Parathyroid adenoma (tissue), 2 donors: ENCODE data around the gene CCDC13.
A peak's percentile ranks its signal among the peaks of the same experiment; 100 is the strongest.

ENCODE experiments used
- H2AFZ ChIP-seq: fragments of 300-600 bp; sonication (generic); one replicate; pipeline ENCODE4 v1.7.0; 2017; ENCODE audit warnings: antibody characterized with exemption, mild to moderate bottlenecking
- H3K27ac ChIP-seq: fragments of 300-600 bp; sonication (generic); one replicate; pipeline ENCODE4 v1.7.0; 2017
- H3K27me3 ChIP-seq: fragments of 300-600 bp; sonication (generic); one replicate; pipeline ENCODE4 v1.7.0; 2017; ENCODE audit warnings: low read length; ENCODE audit not compliant: control insufficient read depth, insufficient read depth
- H3K36me3 ChIP-seq: fragments of 300-600 bp; sonication (generic); one replicate; pipeline ENCODE4 v1.7.0; 2017; ENCODE audit warnings: low read length; ENCODE audit not compliant: control insufficient read depth, insufficient read depth
- H3K4me1 ChIP-seq: fragments of 300-600 bp; sonication (generic); one replicate; pipeline ENCODE4 v1.7.0; 2017; ENCODE audit warnings: control low read depth
- H3K4me2 ChIP-seq: fragments of 300-600 bp; sonication (generic); one replicate; pipeline ENCODE4 v1.7.0; 2017; ENCODE audit warnings: low read length
- H3K4me3 ChIP-seq: fragments of 300-600 bp; sonication (generic); one replicate; pipeline ENCODE4 v1.7.0; 2017; ENCODE audit warnings: low read depth, low read length
- H3K79me2 ChIP-seq: fragments of 300-600 bp; sonication (generic); one replicate; pipeline ENCODE4 v1.7.0; 2017; ENCODE audit warnings: control low read depth
- H3K9ac ChIP-seq: fragments of 300-600 bp; sonication (generic); one replicate; pipeline ENCODE4 v1.7.0; 2017; ENCODE audit warnings: mild to moderate bottlenecking
- H3K9me3 ChIP-seq: fragments of 300-600 bp; sonication (generic); one replicate; pipeline ENCODE4 v1.7.0; 2017; ENCODE audit warnings: low read length; ENCODE audit not compliant: control insufficient read depth
- CTCF ChIP-seq: fragments of 300-600 bp; sonication (generic); IDR thresholded peaks from one replicate; pipeline ENCODE4 v1.7.0; 2017; ENCODE audit warnings: antibody characterized with exemption, mild to moderate bottlenecking
- donor health status: primary hyperparathyroidism.

The CCDC13 gene

DNA sequence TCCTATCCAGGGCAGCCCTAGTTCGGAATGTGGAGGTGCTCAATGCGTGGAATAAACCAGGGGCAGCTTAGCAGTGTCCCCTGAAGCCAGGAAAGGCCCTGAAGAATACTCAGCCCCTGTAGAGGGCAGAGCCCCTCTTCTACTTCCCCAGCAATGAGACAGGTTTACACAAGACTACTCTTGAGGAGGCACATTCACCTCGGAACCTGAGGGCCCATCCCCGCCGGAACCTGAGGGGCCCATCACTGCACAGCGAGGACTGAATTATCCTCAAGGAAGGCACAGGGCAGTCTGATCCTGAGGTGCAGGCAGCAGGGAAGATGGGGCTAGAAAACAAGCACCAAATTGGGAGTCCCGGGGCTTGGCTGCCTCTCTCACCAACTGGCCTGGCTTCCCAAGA lies 22.2 kb downstream of the CCDC13 start:
- Histone ChIP-seq H3K9me3 (no peaks in the 10 kb centered on the region), H3K27me3 (no peaks in the 10 kb centered on the region), H3K79me2 (no peaks in the 10 kb centered on the region), H3K4me2 (no peak overlapping the region), H3K27ac (no peak overlapping the region), H3K9ac (no peak overlapping the region), H3K4me3 (no peak overlapping the region), H3K4me1 (peaks cover 14% of the 10 kb centered on the region), H2AFZ (no peak overlapping the region), H3K36me3 (no peaks in the 10 kb centered on the region)
- TF ChIP-seq CTCF: no peak

GRCh38 chr3:42749753-42750231 lies 23.3 kb downstream of the CCDC13 start:
- TF ChIP-seq CTCF: peak; percentile 44
- Histone ChIP-seq H3K9ac (no peak overlapping the region), H3K4me2 (no peak overlapping the region), H3K27me3 (no peaks in the 10 kb centered on the region), H3K4me1 (peaks cover 18% of the 10 kb centered on the region), H3K4me3 (no peak overlapping the region), H2AFZ (no peak overlapping the region), H3K36me3 (no peaks in the 10 kb centered on the region), H3K9me3 (no peaks in the 10 kb centered on the region), H3K27ac (no peak overlapping the region), H3K79me2 (no peaks in the 10 kb centered on the region)

DNA sequence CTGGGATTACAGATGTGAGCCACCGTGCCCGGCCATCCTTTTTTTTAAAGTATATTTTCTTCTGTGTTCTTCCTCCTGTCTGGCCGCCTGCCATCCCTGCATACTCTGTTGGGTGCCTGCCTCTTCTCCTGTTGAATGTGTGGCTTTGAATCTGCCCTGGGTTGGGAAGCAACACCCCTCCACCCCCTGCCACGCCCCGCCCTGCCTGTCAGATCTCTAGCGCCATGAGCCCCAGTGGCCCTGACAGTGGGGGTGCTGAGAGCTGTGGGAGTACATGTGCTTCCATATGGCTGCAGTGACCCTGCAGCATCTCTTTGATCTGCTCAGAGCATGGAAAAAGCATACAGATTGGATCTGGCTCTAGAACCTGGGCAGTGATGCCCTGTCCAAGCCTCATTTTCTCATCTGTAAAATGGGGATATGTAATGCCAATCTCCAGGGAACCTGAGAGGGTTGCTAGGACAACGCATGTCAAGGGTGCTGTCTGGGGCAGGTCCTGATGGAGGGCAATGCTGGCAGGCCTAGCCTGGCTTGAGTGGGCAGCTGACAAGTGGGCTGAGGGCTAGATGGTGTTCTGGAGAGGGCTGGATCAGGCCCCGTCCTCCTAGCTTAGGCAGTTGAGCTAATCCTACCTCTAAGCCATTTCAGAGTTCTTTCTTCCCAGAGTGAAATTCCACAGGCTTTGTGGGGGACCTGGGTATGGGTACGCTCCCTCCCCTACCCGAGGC lies 23.9 kb downstream of the CCDC13 start:
- Histone ChIP-seq H3K9me3 (no peaks in the 10 kb centered on the region), H3K9ac (no peak overlapping the region), H3K27me3 (no peaks in the 10 kb centered on the region), H3K36me3 (no peaks in the 10 kb centered on the region), H3K4me1 (peaks cover 18% of the 10 kb centered on the region), H3K4me3 (no peak overlapping the region), H3K79me2 (no peaks in the 10 kb centered on the region), H3K4me2 (no peak overlapping the region), H2AFZ (no peak overlapping the region), H3K27ac (no peak overlapping the region)
- no peak for TF ChIP-seq CTCF

DNA sequence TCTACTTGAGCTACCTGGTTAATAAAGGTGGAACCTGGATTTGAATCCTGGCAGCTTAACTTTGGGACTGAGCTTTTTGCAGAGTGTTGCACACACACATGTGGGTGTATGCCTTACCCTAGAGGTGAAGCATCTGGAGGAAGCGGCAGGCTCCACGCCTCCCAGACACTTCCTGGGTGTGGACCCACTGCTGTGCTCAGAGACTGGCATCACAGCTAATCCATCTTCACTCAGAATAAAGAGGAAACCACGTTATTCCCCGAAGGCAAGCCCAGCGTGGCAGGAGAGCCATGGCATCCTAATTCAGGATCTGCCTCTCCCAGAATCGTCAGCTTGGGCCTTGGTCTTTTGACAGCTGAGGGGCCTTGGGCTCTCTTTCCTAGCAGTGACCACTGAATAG lies 25.5 kb downstream of the CCDC13 start:
- TF ChIP-seq CTCF: no peak
- no peak overlapping the region for H3K4me3 ChIP-seq
- no peaks in the 10 kb centered on the region for H3K79me2 ChIP-seq
- H2AFZ ChIP-seq: no peak overlapping the region
- H3K27ac ChIP-seq: no peak overlapping the region
- no peaks in the 10 kb centered on the region for H3K27me3 ChIP-seq
- no peak overlapping the region for H3K9ac ChIP-seq
- no peak overlapping the region for H3K4me2 ChIP-seq
- no peaks in the 10 kb centered on the region for H3K36me3 ChIP-seq
- no peaks in the 10 kb centered on the region for H3K9me3 ChIP-seq
- H3K4me1 ChIP-seq: peaks cover 18% of the 10 kb centered on the region
